K562 (cell line): ENCODE data around the gene LUZP1. TPM values are rescaled to one million over a fixed set of nuclear protein-coding genes. Genes with fewer than 3 reads are reported as not detected.

ENCODE experiments used
- ATAC-seq: fragments of 200-7000 bp; cut with Tn5 transposase; 3 replicates; pipeline ENCODE4 v1.9.1; 2020; ENCODE audit warnings: moderate library complexity
- BruUV-seq: library from RNA; stranded (reverse); fragments of 400-500 nt; replicated peaks from 2 replicates; lab custom pipeline; 2021; lab: Mats Ljungman, UMichigan
- CTCF ChIA-PET: fragments of 300-600 bp; formaldehyde crosslinking; extraction: SDS; loops from one replicate; lab custom pipeline; 2021; ENCODE audit warnings: low intra/inter-chr PET ratio; lab: Yijun Ruan, JAX
- POLR2A ChIA-PET: fragments of 300-600, 350-650 bp; sonication (Branson Sonifier 250); formaldehyde crosslinking; extraction: SDS; loops from one replicate; lab custom pipeline; 2021; ENCODE audit warnings: antibody characterized with exemption, inconsistent platforms; lab: Yijun Ruan, JAX
- DNase-seq, 4 experiments: peaks; one replicate each; pipeline versions ENCODE4 v3.0.0 to v3.0.0-alpha.2; 2011 to 2018; ENCODE audit warnings: low spot score in 3 of 4, mixed read lengths in 3 of 4; ENCODE audit errors: extremely low read depth in 1 of 4
- FAIRE-seq: peaks from 2 replicates; lab custom pipeline; 2011; peaks lifted over from hg19 to GRCh38; lab: Jason Lieb, UNC
- H2AFZ ChIP-seq: 2 replicates; pipeline ENCODE4 v1.6.0; 2011; ENCODE audit warnings: low read depth, low read length, control low read depth, inconsistent platforms
- H3K27ac ChIP-seq: fragments of 200-600 bp; 3 replicates; pipeline ENCODE4 v1.8.0; 2011; ENCODE audit warnings: low read depth, mild to moderate bottlenecking, control low read depth, inconsistent platforms, low read length, moderate library complexity, mixed read lengths; ENCODE audit errors: extremely low read depth
- H3K27me3 ChIP-seq, 2 experiments: fragments of 300-600 bp in 1 of 2; 2 replicates in 1 of 2; 3 replicates in 1 of 2; pipeline versions ENCODE4 v1.6.0 to v1.8.0; 2011; ENCODE audit warnings: inconsistent platforms in 2 of 2, low read length in 2 of 2, mild to moderate bottlenecking in 1 of 2, mixed read lengths in 1 of 2, moderate library complexity in 1 of 2; ENCODE audit not compliant: control insufficient read depth in 2 of 2, insufficient read depth in 2 of 2
- H3K36me3 ChIP-seq: fragments of 300-600 bp; 3 replicates; pipeline ENCODE4 v1.8.0; 2011; ENCODE audit warnings: mild to moderate bottlenecking, low read length, inconsistent platforms; ENCODE audit not compliant: control insufficient read depth, insufficient read depth
- H3K4me1 ChIP-seq, 2 experiments: fragments of 200-600 bp in 1 of 2; replicated peaks in 1 of 2; 2 replicates in 1 of 2; 3 replicates in 1 of 2; pipeline versions ENCODE4 v1.5.1 to v1.8.0; 2011; ENCODE audit warnings: inconsistent platforms in 2 of 2, low read length in 2 of 2, mild to moderate bottlenecking in 1 of 2, mixed read lengths in 1 of 2, moderate library complexity in 1 of 2; ENCODE audit not compliant: control insufficient read depth in 2 of 2, insufficient read depth in 2 of 2
- H3K4me2 ChIP-seq: 2 replicates; pipeline ENCODE4 v1.6.1; 2011; ENCODE audit warnings: low read length, control low read depth, inconsistent platforms, mixed read lengths; ENCODE audit not compliant: insufficient read depth
- H3K4me3 ChIP-seq: fragments of 200-600 bp; sonication (generic), shearing (Covaris generic); 2 replicates; pipeline ENCODE4 v1.5.1; 2016; ENCODE audit warnings: control low read depth, inconsistent platforms
- H3K79me2 ChIP-seq: fragments of 200-600 bp; 3 replicates; pipeline ENCODE4 v1.8.0; 2011; ENCODE audit warnings: low read length, inconsistent platforms; ENCODE audit not compliant: control insufficient read depth, insufficient read depth
- H3K9ac ChIP-seq, 2 experiments: 2 replicates each; pipeline versions ENCODE4 v1.6.0 to v1.6.1; 2011; ENCODE audit warnings: low read depth in 2 of 2, low read length in 2 of 2, control low read depth in 1 of 2, inconsistent platforms in 1 of 2, mild to moderate bottlenecking in 1 of 2, mixed read lengths in 1 of 2; ENCODE audit not compliant: insufficient read depth in 1 of 2
- H3K9me1 ChIP-seq: one replicate; pipeline ENCODE4 v1.6.0; 2011; ENCODE audit warnings: inconsistent platforms, mild to moderate bottlenecking, low read length, moderate library complexity; ENCODE audit not compliant: control insufficient read depth, insufficient read depth
- H3K9me3 ChIP-seq: replicated peaks from 2 replicates; pipeline ENCODE4 v1.5.1; 2011; ENCODE audit warnings: low read depth, low read length, inconsistent platforms; ENCODE audit not compliant: control insufficient read depth, insufficient read depth
- H4K20me1 ChIP-seq: replicated peaks from 2 replicates; pipeline ENCODE4 v1.6.1; 2011; ENCODE audit warnings: low read length, inconsistent platforms, mixed read lengths; ENCODE audit not compliant: control insufficient read depth, insufficient read depth
- AFF1 ChIP-seq, 2 experiments: fragments of 450-650 bp; IDR thresholded peaks; 2 replicates each; pipeline ENCODE4 v1.6.1; 2018; ENCODE audit warnings: mild to moderate bottlenecking in 2 of 2, low read depth in 1 of 2; ENCODE audit not compliant: partially characterized antibody in 2 of 2
- NR1H2 ChIP-seq: sonication (generic); formaldehyde crosslinking; IDR thresholded peaks from 2 replicates; pipeline ENCODE4 v1.4.0; 2020; ENCODE audit warnings: mild to moderate bottlenecking, missing genetic modification reagents
- TRIM28 ChIP-seq: fragments of 450-650 bp; IDR thresholded peaks from 2 replicates; pipeline ENCODE4 v1.6.1; 2017
- ZNF316 ChIP-seq: fragments of 450-650 bp; IDR thresholded peaks from 2 replicates; pipeline ENCODE4 v1.6.1; 2016
- whole genome bisulfite sequencing: fragments of 100-300 bp; shearing (Covaris generic); methylation state at CpG from one replicate; pipeline ENCODE4 v1.1.6; 2016; ENCODE audit warnings: low coverage, mixed read lengths; ENCODE audit not compliant: insufficient coverage; ENCODE audit errors: missing lambda C conversion rate; 5-methylcytosine and 5-hydroxymethylcytosine counted together
- in situ Hi-C: fragments of 300-500 bp; cut with MboI; formaldehyde crosslinking; loops from 4 replicates; pipeline ENCODE4 v1.15.0; 2018; ENCODE audit warnings: inconsistent platforms, mixed read lengths
- intact Hi-C: fragments of 100-400 bp; cut with micrococcal nuclease; formaldehyde crosslinking; loops from 2 replicates; pipeline ENCODE4 v1.14.2; 2022
- polyA plus RNA-seq, 8 experiments: library from polyadenylated mRNA; depleted of rRNA in 4 of 8; stranded (reverse) in 5 of 8; unstranded in 3 of 8; fragments of >200 nt; fragmentation: Nextera tagmentation in 2 of 8; fragmentation: Illumina TruSeq in 1 of 8; extraction: Ambion mirVana in 2 of 8; extraction: Trizol in 1 of 8; gene quantifications; 2 replicates each; pipeline versions ENCODE4 v1.2.1 to v1.2.3, GENCODE V29; 2011 to 2014; ENCODE audit warnings: inconsistent platforms in 1 of 8, missing spikeins in 1 of 8
- total RNA-seq, 7 experiments: library from RNA; depleted of rRNA in 6 of 7; stranded (reverse); fragments of >200 nt in 6 of 7; fragmentation: Illumina TruSeq in 2 of 7; extraction: Trizol in 2 of 7; gene quantifications; 2 replicates each; pipeline versions ENCODE4 v1.2.1 to v1.2.3, GENCODE V29; 2011 to 2021; ENCODE audit warnings: low replicate concordance in 1 of 7

Gene LUZP1
- total and polyA plus RNA-seq, 9 of the 15 experiments (the other 6 are each of a cell fraction or from before 2014, with no cell fraction given), result 6.5 to 19.1 (median 12.4) TPM

- no peak for TF ChIP-seq AFF1 (IDR thresholded peaks at IDR 0.05; ENCODE audit: low read depth in 1 of 2, partially characterized antibody in 2 of 2)
- TF ChIP-seq TRIM28, result no peak
Observed at GRCh38 chr1:23187637-23188036, 19.0 kb upstream of the LUZP1 start (continued).

DNA sequence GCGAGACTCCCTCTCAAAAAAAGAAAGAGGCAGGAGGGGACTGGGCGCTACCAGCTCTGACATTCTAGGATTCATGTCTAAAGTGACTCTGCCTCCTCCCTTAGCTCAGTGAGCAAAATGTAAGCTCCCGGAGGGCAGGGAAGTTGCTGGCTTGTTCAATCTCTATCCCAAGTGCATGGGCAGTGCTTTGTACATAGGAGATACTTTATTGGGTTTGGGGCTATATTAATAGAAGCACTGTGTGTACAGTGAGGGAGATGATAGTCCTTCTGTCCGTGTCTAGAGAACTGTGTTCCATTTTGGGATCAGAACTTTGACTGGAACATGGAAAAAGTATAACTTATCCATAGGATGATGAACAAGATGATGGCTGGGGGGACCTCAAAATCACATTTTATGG lies 16.7 kb upstream of the LUZP1 start:
- no TSS peak for BruUV-seq
- Histone ChIP-seq H3K27ac (no peak overlapping the region), H3K4me2 (no peak overlapping the region)
- FAIRE-seq, result no peak
- TF ChIP-seq ZNF316 (peak; percentile 55), NR1H2 (CRISPR knock-in tag) (no peak)
- TF ChIP-seq, all 486 proteins: peak for 1
- DNase-seq, result no peak
- H3K4me3 ChIP-seq, result no peak overlapping the region
- no peak overlapping the region for H2AFZ ChIP-seq
- no peak overlapping the region for H3K9ac ChIP-seq
- H3K36me3 ChIP-seq, result no peaks in the 10 kb centered on the region
- no peaks in the 10 kb centered on the region for H3K79me2 ChIP-seq
- H3K27me3 ChIP-seq, result peaks cover 8 to 13% of the 10 kb centered on the region in 2 experiments; a peak in 4 of 5 replicates
- in situ Hi-C loops, result loop anchor here (5.0 kb wide), 2 partner anchors 88 to 208 kb away; no protein-coding TSS in a partner anchor
- intact Hi-C loops, result no loop called here
- H3K9me1 ChIP-seq, result no peaks in the 10 kb centered on the region
- ChIA-PET CTCF (interaction anchor here (1.1 to 7.5 kb wide), 4 partner anchors 85 to 209 kb away, joined by 4 to 141 read pairs (median 31); no protein-coding TSS in a partner anchor), POLR2A (interaction anchor here (0.6 to 4.0 kb wide), 12 partner anchors 10 to 210 kb away, joined by 3 to 19 read pairs (median 6); no protein-coding TSS in a partner anchor)
- no peaks in the 10 kb centered on the region; a peak in 2 of 5 replicates for H3K4me1 ChIP-seq
- no peaks in the 10 kb centered on the region for H3K9me3 ChIP-seq
- 2% methylated on average over 3 of the region's 4 CpGs for WGBS
- ATAC-seq, result no peak
- peaks cover 4% of the 10 kb centered on the region; the same call in 1 of the 2 replicates for H4K20me1 ChIP-seq
